ENCODE data around the gene APBA1. TPM values are rescaled to one million over a fixed set of nuclear protein-coding genes. Genes with fewer than 3 reads are reported as not detected.

Gene APBA1
- total and polyA plus RNA-seq, 9 of the 15 experiments (the other 6 are each of a cell fraction or from before 2014, with no cell fraction given), result 0.01 to 0.02 TPM; not detected in 7

DNA sequence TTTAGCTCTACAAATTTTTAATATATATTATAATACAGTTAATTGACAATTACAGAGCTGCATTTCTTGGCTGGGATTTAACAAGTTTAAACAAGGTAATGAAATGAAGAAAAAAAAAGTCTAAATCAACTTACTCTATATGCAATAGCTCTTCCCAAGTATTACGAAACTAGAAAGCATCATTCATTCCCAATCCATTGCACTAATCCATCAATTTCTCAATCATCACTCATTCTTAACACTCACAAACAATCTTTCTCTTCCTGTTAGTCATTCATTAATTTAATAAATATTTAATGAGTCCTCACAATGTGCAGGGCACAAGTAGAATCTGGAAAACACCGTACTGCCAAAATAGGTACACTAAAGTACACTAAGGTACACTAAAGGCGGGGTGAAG lies 42.9 kb upstream of the APBA1 start (continued):
- TF ChIP-seq, protein P1, sequence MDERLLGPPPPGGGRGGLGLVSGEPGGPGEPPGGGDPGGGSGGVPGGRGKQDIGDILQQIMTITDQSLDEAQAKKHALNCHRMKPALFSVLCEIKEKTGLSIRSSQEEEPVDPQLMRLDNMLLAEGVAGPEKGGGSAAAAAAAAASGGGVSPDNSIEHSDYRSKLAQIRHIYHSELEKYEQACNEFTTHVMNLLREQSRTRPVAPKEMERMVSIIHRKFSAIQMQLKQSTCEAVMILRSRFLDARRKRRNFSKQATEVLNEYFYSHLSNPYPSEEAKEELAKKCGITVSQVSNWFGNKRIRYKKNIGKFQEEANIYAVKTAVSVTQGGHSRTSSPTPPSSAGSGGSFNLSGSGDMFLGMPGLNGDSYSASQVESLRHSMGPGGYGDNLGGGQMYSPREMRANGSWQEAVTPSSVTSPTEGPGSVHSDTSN (CRISPR knock-in tag; IDR thresholded peaks at IDR 0.05; ENCODE audit: low read depth), result no peak
- TF ChIP-seq, protein P1 (tag; conservative IDR thresholded peaks at IDR 0.05; ENCODE audit: low read depth), result no peak
- TF ChIP-seq ZNF79 (CRISPR knock-in tag; IDR thresholded peaks at IDR 0.05; ENCODE audit: low read depth), result no peak
- TF ChIP-seq, protein P2, sequence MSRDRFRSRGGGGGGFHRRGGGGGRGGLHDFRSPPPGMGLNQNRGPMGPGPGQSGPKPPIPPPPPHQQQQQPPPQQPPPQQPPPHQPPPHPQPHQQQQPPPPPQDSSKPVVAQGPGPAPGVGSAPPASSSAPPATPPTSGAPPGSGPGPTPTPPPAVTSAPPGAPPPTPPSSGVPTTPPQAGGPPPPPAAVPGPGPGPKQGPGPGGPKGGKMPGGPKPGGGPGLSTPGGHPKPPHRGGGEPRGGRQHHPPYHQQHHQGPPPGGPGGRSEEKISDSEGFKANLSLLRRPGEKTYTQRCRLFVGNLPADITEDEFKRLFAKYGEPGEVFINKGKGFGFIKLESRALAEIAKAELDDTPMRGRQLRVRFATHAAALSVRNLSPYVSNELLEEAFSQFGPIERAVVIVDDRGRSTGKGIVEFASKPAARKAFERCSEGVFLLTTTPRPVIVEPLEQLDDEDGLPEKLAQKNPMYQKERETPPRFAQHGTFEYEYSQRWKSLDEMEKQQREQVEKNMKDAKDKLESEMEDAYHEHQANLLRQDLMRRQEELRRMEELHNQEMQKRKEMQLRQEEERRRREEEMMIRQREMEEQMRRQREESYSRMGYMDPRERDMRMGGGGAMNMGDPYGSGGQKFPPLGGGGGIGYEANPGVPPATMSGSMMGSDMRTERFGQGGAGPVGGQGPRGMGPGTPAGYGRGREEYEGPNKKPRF (IDR thresholded peaks at IDR 0.05; ENCODE audit: low read depth, low read length), result no peak
- no peak for TF ChIP-seq TCF7 (IDR thresholded peaks at IDR 0.05; ENCODE audit: borderline replicate concordance)
- TF ChIP-seq KLF6 (CRISPR knock-in tag; IDR thresholded peaks at IDR 0.05; ENCODE audit: borderline replicate concordance), result no peak
- no peak for TF ChIP-seq NONO (IDR thresholded peaks at IDR 0.05; ENCODE audit: low read depth in 2 of 2, low read length in 1 of 2)
- TF ChIP-seq, protein P3, sequence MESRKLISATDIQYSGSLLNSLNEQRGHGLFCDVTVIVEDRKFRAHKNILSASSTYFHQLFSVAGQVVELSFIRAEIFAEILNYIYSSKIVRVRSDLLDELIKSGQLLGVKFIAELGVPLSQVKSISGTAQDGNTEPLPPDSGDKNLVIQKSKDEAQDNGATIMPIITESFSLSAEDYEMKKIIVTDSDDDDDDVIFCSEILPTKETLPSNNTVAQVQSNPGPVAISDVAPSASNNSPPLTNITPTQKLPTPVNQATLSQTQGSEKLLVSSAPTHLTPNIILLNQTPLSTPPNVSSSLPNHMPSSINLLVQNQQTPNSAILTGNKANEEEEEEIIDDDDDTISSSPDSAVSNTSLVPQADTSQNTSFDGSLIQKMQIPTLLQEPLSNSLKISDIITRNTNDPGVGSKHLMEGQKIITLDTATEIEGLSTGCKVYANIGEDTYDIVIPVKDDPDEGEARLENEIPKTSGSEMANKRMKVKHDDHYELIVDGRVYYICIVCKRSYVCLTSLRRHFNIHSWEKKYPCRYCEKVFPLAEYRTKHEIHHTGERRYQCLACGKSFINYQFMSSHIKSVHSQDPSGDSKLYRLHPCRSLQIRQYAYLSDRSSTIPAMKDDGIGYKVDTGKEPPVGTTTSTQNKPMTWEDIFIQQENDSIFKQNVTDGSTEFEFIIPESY (CRISPR knock-in tag; IDR thresholded peaks at IDR 0.05), result no peak
- TF ChIP-seq, protein P4, sequence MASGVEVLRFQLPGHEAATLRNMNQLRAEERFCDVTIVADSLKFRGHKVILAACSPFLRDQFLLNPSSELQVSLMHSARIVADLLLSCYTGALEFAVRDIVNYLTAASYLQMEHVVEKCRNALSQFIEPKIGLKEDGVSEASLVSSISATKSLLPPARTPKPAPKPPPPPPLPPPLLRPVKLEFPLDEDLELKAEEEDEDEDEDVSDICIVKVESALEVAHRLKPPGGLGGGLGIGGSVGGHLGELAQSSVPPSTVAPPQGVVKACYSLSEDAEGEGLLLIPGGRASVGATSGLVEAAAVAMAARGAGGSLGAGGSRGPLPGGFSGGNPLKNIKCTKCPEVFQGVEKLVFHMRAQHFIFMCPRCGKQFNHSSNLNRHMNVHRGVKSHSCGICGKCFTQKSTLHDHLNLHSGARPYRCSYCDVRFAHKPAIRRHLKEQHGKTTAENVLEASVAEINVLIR (CRISPR knock-in tag; IDR thresholded peaks at IDR 0.05), result no peak
- TF ChIP-seq NR3C1 (CRISPR knock-in tag; IDR thresholded peaks at IDR 0.05), result no peak
- TF ChIP-seq ZNF830 (CRISPR knock-in tag; IDR thresholded peaks at IDR 0.05), result no peak
- TF ChIP-seq, protein P5, sequence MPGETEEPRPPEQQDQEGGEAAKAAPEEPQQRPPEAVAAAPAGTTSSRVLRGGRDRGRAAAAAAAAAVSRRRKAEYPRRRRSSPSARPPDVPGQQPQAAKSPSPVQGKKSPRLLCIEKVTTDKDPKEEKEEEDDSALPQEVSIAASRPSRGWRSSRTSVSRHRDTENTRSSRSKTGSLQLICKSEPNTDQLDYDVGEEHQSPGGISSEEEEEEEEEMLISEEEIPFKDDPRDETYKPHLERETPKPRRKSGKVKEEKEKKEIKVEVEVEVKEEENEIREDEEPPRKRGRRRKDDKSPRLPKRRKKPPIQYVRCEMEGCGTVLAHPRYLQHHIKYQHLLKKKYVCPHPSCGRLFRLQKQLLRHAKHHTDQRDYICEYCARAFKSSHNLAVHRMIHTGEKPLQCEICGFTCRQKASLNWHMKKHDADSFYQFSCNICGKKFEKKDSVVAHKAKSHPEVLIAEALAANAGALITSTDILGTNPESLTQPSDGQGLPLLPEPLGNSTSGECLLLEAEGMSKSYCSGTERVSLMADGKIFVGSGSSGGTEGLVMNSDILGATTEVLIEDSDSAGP (CRISPR knock-in tag; IDR thresholded peaks at IDR 0.05), result no peak
- no peak for TF ChIP-seq EP400 (IDR thresholded peaks at IDR 0.05)
